Testis (tissue), 2 donors: Measurements from ENCODE around the gene OTX1.

Experiments
- POLR2A ChIP-seq: fragments of 450-650 bp; IDR thresholded peaks from one replicate; pipeline ENCODE4 v1.6.1; 2017; ENCODE audit warnings: antibody characterized with exemption, mild to moderate bottlenecking, moderate library complexity
- TF ChIP-seq, protein P1 (sequence below), 3 experiments: fragments of 450-650 bp in 2 of 3; fragments of 200-600 bp in 1 of 3; sonication (generic) in 1 of 3; IDR thresholded peaks; one replicate each; pipeline ENCODE4 v1.5.1; 2016 to 2019; ENCODE audit warnings: antibody characterized with exemption in 3 of 3, mild to moderate bottlenecking in 2 of 3, moderate library complexity in 1 of 3

DNA sequence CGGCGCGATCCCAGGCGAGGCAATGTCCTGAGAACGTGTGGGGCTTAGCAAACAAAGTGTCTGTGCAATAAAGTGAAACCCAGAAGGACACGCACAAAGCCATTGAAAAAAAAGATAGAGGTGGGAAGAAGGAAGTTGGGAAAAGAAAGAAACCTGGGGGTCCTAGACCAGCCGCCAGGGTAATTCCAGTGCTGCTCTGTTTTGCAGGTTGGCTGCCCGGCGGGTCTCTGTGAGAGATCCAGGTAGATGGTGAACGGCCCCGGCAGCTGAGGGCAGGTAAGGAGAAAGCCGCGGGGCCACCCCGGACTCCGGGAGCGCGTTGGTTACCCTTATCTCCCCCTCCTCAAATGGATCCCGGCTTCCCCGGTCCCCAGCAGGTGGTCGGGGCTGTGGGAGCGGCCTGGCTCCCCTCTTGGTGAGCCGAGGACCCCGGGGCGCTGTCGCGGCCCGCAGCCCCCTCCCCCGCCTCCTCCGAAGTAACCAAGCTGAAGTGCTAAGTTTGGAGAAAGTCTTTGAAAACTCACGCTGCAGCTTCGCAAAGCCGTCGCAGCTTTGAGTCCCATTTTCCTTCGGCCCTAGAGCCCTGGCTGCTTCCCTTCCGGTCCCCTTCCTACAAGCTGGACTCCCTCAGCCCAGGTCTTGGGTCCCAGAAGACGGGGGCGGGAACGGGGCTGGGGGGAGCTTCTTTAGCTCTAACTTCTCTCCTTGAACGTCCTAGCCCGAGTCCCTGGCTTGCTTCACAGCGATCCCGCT lies 588 bp downstream of the OTX1 start:
- TF ChIP-seq, protein P1, sequence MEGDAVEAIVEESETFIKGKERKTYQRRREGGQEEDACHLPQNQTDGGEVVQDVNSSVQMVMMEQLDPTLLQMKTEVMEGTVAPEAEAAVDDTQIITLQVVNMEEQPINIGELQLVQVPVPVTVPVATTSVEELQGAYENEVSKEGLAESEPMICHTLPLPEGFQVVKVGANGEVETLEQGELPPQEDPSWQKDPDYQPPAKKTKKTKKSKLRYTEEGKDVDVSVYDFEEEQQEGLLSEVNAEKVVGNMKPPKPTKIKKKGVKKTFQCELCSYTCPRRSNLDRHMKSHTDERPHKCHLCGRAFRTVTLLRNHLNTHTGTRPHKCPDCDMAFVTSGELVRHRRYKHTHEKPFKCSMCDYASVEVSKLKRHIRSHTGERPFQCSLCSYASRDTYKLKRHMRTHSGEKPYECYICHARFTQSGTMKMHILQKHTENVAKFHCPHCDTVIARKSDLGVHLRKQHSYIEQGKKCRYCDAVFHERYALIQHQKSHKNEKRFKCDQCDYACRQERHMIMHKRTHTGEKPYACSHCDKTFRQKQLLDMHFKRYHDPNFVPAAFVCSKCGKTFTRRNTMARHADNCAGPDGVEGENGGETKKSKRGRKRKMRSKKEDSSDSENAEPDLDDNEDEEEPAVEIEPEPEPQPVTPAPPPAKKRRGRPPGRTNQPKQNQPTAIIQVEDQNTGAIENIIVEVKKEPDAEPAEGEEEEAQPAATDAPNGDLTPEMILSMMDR (IDR thresholded peaks at IDR 0.05) = no peak
- TF ChIP-seq POLR2A = no peak
